H9 (cell line): ENCODE measurements around the gene G3BP1. TPM values are rescaled to one million over a fixed set of nuclear protein-coding genes. Genes with fewer than 3 reads are reported as not detected.

Source experiments
- DNase-seq: peaks from one replicate; pipeline ENCODE4 v3.0.0-alpha.2; 2017
- H2AFZ ChIP-seq: one replicate; pipeline ENCODE4 v1.6.1; 2013; ENCODE audit warnings: mild to moderate bottlenecking, low read length, control low read depth, moderate library complexity
- H2AK5ac ChIP-seq: 2 replicates; pipeline ENCODE4 v1.6.1; 2013; ENCODE audit warnings: low read length, control low read depth, mixed read lengths; ENCODE audit not compliant: insufficient read length
- H2BK120ac ChIP-seq: one replicate; pipeline ENCODE4 v1.6.1; 2013; ENCODE audit warnings: low read depth, mild to moderate bottlenecking, low read length, control low read depth, inconsistent platforms; ENCODE audit not compliant: poor library complexity, severe bottlenecking
- H2BK12ac ChIP-seq: 2 replicates; pipeline ENCODE4 v1.6.1; 2013; ENCODE audit warnings: low read length, control low read depth, mixed read lengths, low read depth; ENCODE audit not compliant: insufficient read length
- H2BK15ac ChIP-seq: 2 replicates; pipeline ENCODE4 v1.6.1; 2013; ENCODE audit warnings: low read depth, low read length, control low read depth
- H2BK20ac ChIP-seq: one replicate; pipeline ENCODE4 v1.6.1; 2013; ENCODE audit warnings: low read depth, mild to moderate bottlenecking, low read length, control low read depth, inconsistent platforms; ENCODE audit not compliant: poor library complexity, severe bottlenecking
- H2BK5ac ChIP-seq: 2 replicates; pipeline ENCODE4 v1.6.1; 2013; ENCODE audit warnings: low read length, control low read depth, mixed read lengths; ENCODE audit not compliant: insufficient read length
- H3K14ac ChIP-seq: 2 replicates; pipeline ENCODE4 v1.6.1; 2013; ENCODE audit warnings: low read length, control low read depth; ENCODE audit not compliant: insufficient read depth
- H3K18ac ChIP-seq: 2 replicates; pipeline ENCODE4 v1.6.1; 2013; ENCODE audit warnings: low read depth, mild to moderate bottlenecking, mixed read lengths, low read length, control low read depth; ENCODE audit not compliant: insufficient read length
- H3K23ac ChIP-seq: 2 replicates; pipeline ENCODE4 v1.6.1; 2013; ENCODE audit warnings: low read length, control low read depth, mixed read lengths, low read depth; ENCODE audit not compliant: insufficient read length
- H3K23me2 ChIP-seq: 2 replicates; pipeline ENCODE4 v1.6.1; 2013; ENCODE audit warnings: low read depth, mild to moderate bottlenecking, mixed read lengths, low read length, control low read depth; ENCODE audit not compliant: insufficient read length, poor library complexity, severe bottlenecking
- H3K27ac ChIP-seq: 2 replicates; pipeline ENCODE4 v1.5.1; 2013; ENCODE audit warnings: low read length, control low read depth, mixed read lengths, low read depth; ENCODE audit not compliant: insufficient read length
- H3K27me3 ChIP-seq: 2 replicates; pipeline ENCODE4 v1.6.1; 2013; ENCODE audit warnings: low read length, control low read depth, inconsistent platforms; ENCODE audit not compliant: insufficient read depth
- H3K4ac ChIP-seq: 2 replicates; pipeline ENCODE4 v1.6.1; 2013; ENCODE audit warnings: low read depth, mild to moderate bottlenecking, control low read depth, inconsistent platforms, low read length, moderate library complexity
- H3K4me1 ChIP-seq: 2 replicates; pipeline ENCODE4 v1.6.1; 2013; ENCODE audit warnings: low read length, control low read depth, inconsistent platforms; ENCODE audit not compliant: insufficient read depth
- H3K4me2 ChIP-seq: 2 replicates; pipeline ENCODE4 v1.6.1; 2013; ENCODE audit warnings: low read length, control low read depth, mixed read lengths; ENCODE audit not compliant: insufficient read length, insufficient read depth
- H3K56ac ChIP-seq: 2 replicates; pipeline ENCODE4 v1.6.1; 2013; ENCODE audit warnings: low read depth, mild to moderate bottlenecking, mixed read lengths, low read length, control low read depth; ENCODE audit not compliant: insufficient read length
- H3K79me1 ChIP-seq: 2 replicates; pipeline ENCODE4 v1.6.1; 2013; ENCODE audit warnings: low read depth, mild to moderate bottlenecking, moderate library complexity, low read length, control low read depth, inconsistent platforms; ENCODE audit not compliant: insufficient read depth, poor library complexity, severe bottlenecking
- H3K79me2 ChIP-seq: 2 replicates; pipeline ENCODE4 v1.6.1; 2013; ENCODE audit warnings: low read length, control low read depth, inconsistent platforms; ENCODE audit not compliant: insufficient read depth
- H3K9ac ChIP-seq: 2 replicates; pipeline ENCODE4 v1.6.1; 2013; ENCODE audit warnings: low read length, control low read depth, mixed read lengths; ENCODE audit not compliant: insufficient read length; ENCODE audit errors: extremely low read depth
- H3K9me3 ChIP-seq: one replicate; pipeline ENCODE4 v1.6.1; 2013; ENCODE audit warnings: low read depth, low read length, inconsistent platforms; ENCODE audit not compliant: control insufficient read depth
- H3T11ph ChIP-seq: one replicate; pipeline ENCODE4 v1.6.1; 2013; ENCODE audit warnings: mild to moderate bottlenecking, low read length, control low read depth, inconsistent platforms
- H4K20me1 ChIP-seq: one replicate; pipeline ENCODE4 v1.6.1; 2013; ENCODE audit not compliant: control insufficient read depth, insufficient read length, insufficient read depth
- H4K5ac ChIP-seq: 2 replicates; pipeline ENCODE4 v1.6.1; 2013; ENCODE audit warnings: low read depth, mild to moderate bottlenecking, mixed read lengths, low read length, control low read depth; ENCODE audit not compliant: insufficient read length
- H4K8ac ChIP-seq: replicated peaks from 2 replicates; pipeline ENCODE4 v1.6.1; 2013; ENCODE audit warnings: low read length, control low read depth, mixed read lengths, low read depth; ENCODE audit not compliant: insufficient read length
- H4K91ac ChIP-seq: 2 replicates; pipeline ENCODE4 v1.6.1; 2013; ENCODE audit warnings: low read depth, mild to moderate bottlenecking, moderate library complexity, mixed read lengths, low read length, control low read depth; ENCODE audit not compliant: insufficient read length
- H3K27ac Mint-ChIP-seq, 3 experiments: 2 replicates in 2 of 3; 3 replicates in 1 of 3; pipeline ENCODE4 v1.8.0; 2020 to 2021; ENCODE audit warnings: mixed read lengths in 3 of 3, mild to moderate bottlenecking in 1 of 3, moderate library complexity in 1 of 3
- H3K27me3 Mint-ChIP-seq: 2 replicates; pipeline ENCODE4 v1.8.0; 2021; ENCODE audit warnings: low read depth, mild to moderate bottlenecking, moderate library complexity, mixed read lengths
- H3K36me3 Mint-ChIP-seq, 3 experiments: 2 replicates in 2 of 3; 3 replicates in 1 of 3; pipeline ENCODE4 v1.8.0; 2020 to 2021; ENCODE audit warnings: low read depth in 3 of 3, mixed read lengths in 3 of 3; ENCODE audit not compliant: insufficient read depth in 1 of 3
- H3K4me1 Mint-ChIP-seq, 2 experiments: 2 replicates each; pipeline ENCODE4 v1.8.0; 2020; ENCODE audit warnings: mixed read lengths in 2 of 2
- H3K4me3 Mint-ChIP-seq, 2 experiments: 2 replicates in 1 of 2; 3 replicates in 1 of 2; pipeline ENCODE4 v1.8.0; 2020 to 2021; ENCODE audit warnings: mild to moderate bottlenecking in 2 of 2, mixed read lengths in 2 of 2, moderate library complexity in 1 of 2
- H3K9me3 Mint-ChIP-seq, 2 experiments: 2 replicates in 1 of 2; 3 replicates in 1 of 2; pipeline ENCODE4 v1.8.0; 2020; ENCODE audit warnings: mild to moderate bottlenecking in 2 of 2, mixed read lengths in 2 of 2, moderate library complexity in 1 of 2
- CTCF ChIP-seq: fragments of 200-600 bp; sonication (generic); conservative IDR thresholded peaks from 3 replicates; pipeline ENCODE4 v1.8.0; 2021; ENCODE audit warnings: antibody characterized with exemption, mild to moderate bottlenecking
- WGBS: extraction: QIAGEN DNeasy Blood & Tissue Kit; methylation state at CpG from one replicate; pipeline ENCODE4 v1.1.7; 2013; ENCODE audit warnings: missing lambda C conversion rate, low lambda C conversion rate, mixed read lengths; ENCODE audit not compliant: insufficient read length; ENCODE audit errors: extremely low coverage; 5-methylcytosine and 5-hydroxymethylcytosine counted together
- total RNA-seq: library from RNA; stranded (reverse); gene quantifications from 2 replicates; pipeline ENCODE4 v1.2.1, GENCODE V29; 2021

G3BP1 gene
- total RNA-seq, 1 experiment from 2014 or later = 439 TPM

- H3K56ac ChIP-seq = no peak overlapping the region
- no peak overlapping the region for H3T11ph ChIP-seq
- no peak overlapping the region for H3K14ac ChIP-seq
- H3K79me2 ChIP-seq = no peaks in the 10 kb centered on the region
- H2BK12ac ChIP-seq = no peak overlapping the region
- no peak overlapping the region for H3K4me2 ChIP-seq
- H3K27ac Mint-ChIP-seq = no peak overlapping the region
- H2BK120ac ChIP-seq = no peak overlapping the region
- H3K23ac ChIP-seq = no peak overlapping the region
- H2AFZ ChIP-seq = no peak overlapping the region
- no peak overlapping the region for H4K5ac ChIP-seq
- H3K27me3 ChIP-seq = no peaks in the 10 kb centered on the region
- H4K20me1 ChIP-seq = no peaks in the 10 kb centered on the region
- H3K4me1 Mint-ChIP-seq = no peaks in the 10 kb centered on the region
- no peak overlapping the region for H2BK15ac ChIP-seq
- H3K27ac ChIP-seq = no peak overlapping the region
- H3K9me3 ChIP-seq = no peaks in the 10 kb centered on the region
- no peak overlapping the region for H2BK5ac ChIP-seq
- no peak overlapping the region for H4K91ac ChIP-seq
- H3K18ac ChIP-seq = no peak overlapping the region
- no peaks in the 10 kb centered on the region for H3K79me1 ChIP-seq
- no peak overlapping the region for H4K8ac ChIP-seq
- H3K23me2 ChIP-seq = no peaks in the 10 kb centered on the region
- no peak for DNase-seq
- no peak overlapping the region for H2AK5ac ChIP-seq
- TF ChIP-seq CTCF = no peak
- no peaks in the 10 kb centered on the region for H3K4me1 ChIP-seq
- H3K4ac ChIP-seq = no peak overlapping the region
- H3K36me3 Mint-ChIP-seq = no peaks in the 10 kb centered on the region
- peaks cover 1% of the 10 kb centered on the region; the same call in 1 of the 2 replicates for H3K27me3 Mint-ChIP-seq
- no peak overlapping the region for H3K9ac ChIP-seq
- H3K4me3 Mint-ChIP-seq = no peak overlapping the region
- WGBS = no CpG with 5 or more reads among the region's 4 CpGs
- H3K9me3 Mint-ChIP-seq = no peaks in the 10 kb centered on the region; a peak in 1 of 5 replicates
- no peak overlapping the region for H2BK20ac ChIP-seq
Measured at GRCh38 chr5:151855701-151856100, 83.9 kb downstream of the G3BP1 start.
